Measurements from ENCODE around the gene FAM168A. TPM values are rescaled to one million over a fixed set of nuclear protein-coding genes. Genes with fewer than 3 reads are reported as not detected.

Gene FAM168A
- total and polyA plus RNA-seq, 4 donors = 4.8 to 14.6 (median 9.1) TPM

GRCh38 chr11:73553266-73553665, 44.6 kb downstream of the FAM168A start (continued):
- TF ChIP-seq NR2F2 (IDR thresholded peaks at IDR 0.05) (no peak), ATF3 (IDR thresholded peaks at IDR 0.05) (no peak), TAF1 (conservative IDR thresholded peaks at IDR 0.05) (no peak)

GRCh38 chr11:73551677-73552076, 46.2 kb downstream of the FAM168A start:
- no peak overlapping the region for H3K27ac ChIP-seq (ENCODE audit: low read depth in 1 of 2, low read length in 2 of 2)

More at GRCh38 chr11:73551677-73552076, 46.2 kb downstream of the FAM168A start:
- TF ChIP-seq REST (IDR thresholded peaks at IDR 0.05) (no peak), SP1 (IDR thresholded peaks at IDR 0.05) (no peak), RAD21 (IDR thresholded peaks at IDR 0.05) (no peak), HNF4A (conservative IDR thresholded peaks at IDR 0.05) (no peak), CTCF (IDR thresholded peaks at IDR 0.05; ENCODE audit: low read depth, low read length, missing input control) (no peak), GABPA (IDR thresholded peaks at IDR 0.05 in 1 of 2, conservative IDR thresholded peaks at IDR 0.05 in 1 of 2) (no peak), MAX (IDR thresholded peaks at IDR 0.05) (no peak), ZBTB33 (IDR thresholded peaks at IDR 0.05) (no peak), FOXA1 (IDR thresholded peaks at IDR 0.05) (no peak)
- Histone ChIP-seq H3K27me3 (ENCODE audit: control insufficient read depth in 4 of 4, insufficient read depth in 4 of 4, low read length in 3 of 4) (no peaks in the 10 kb centered on the region), H3K4me3 (ENCODE audit: low read depth in 1 of 3, low read length in 3 of 3) (no peak overlapping the region), H3K36me3 (ENCODE audit: control insufficient read depth in 4 of 4, insufficient read depth in 3 of 4, low read depth in 1 of 4, low read length in 3 of 4) (no peaks in the 10 kb centered on the region), H3K9me3 (ENCODE audit: control insufficient read depth in 4 of 4, low read length in 3 of 4) (no peaks in the 10 kb centered on the region), H3K4me1 (ENCODE audit: control insufficient read depth in 4 of 4, insufficient read depth in 4 of 4, low read length in 3 of 4) (peaks cover 0 to 9% (median 5%) of the 10 kb centered on the region in 4 donors), H3K9ac (ENCODE audit: low read depth in 1 of 2, low read length in 2 of 2) (no peak overlapping the region)
- 88% methylated on average over 1 of the region's 1 CpG for WGBS
- DNase-seq (ENCODE audit: low spot score) = no peak

Data from liver (tissue), 9 donors.